ENCODE results near the gene TEX11. TPM values are rescaled to one million over a fixed set of nuclear protein-coding genes. Genes with fewer than 3 reads are reported as not detected.

The TEX11 gene
- total and polyA plus RNA-seq, 9 of the 15 experiments (the other 6 are each of a cell fraction or from before 2014, with no cell fraction given), result 0.27 to 1.1 (median 0.45) TPM

- TF ChIP-seq CREB1 (IDR thresholded peaks at IDR 0.05), result no peak
- TF ChIP-seq CREB1 (CRISPR knock-in tag; IDR thresholded peaks at IDR 0.05), result no peak
- no peak for TF ChIP-seq CHD4 (IDR thresholded peaks at IDR 0.05; ENCODE audit: insufficient read depth, insufficient replicate concordance, low read depth, low read length, poor library complexity, severe bottlenecking)
- TF ChIP-seq BMI1 (IDR thresholded peaks at IDR 0.05; ENCODE audit: low read length), result no peak
- TF ChIP-seq RAD21 (CRISPR knock-in tag; conservative IDR thresholded peaks at IDR 0.05 in 1 of 2, IDR thresholded peaks at IDR 0.05 in 1 of 2), result no peak
- TF ChIP-seq BRF2 (IDR thresholded peaks at IDR 0.05; ENCODE audit: borderline replicate concordance, insufficient read depth, insufficient read length), result no peak
- TF ChIP-seq ZNF280A (IDR thresholded peaks at IDR 0.05; ENCODE audit: low read depth, partially characterized antibody), result no peak
- no peak for TF ChIP-seq ZSCAN29 (IDR thresholded peaks at IDR 0.05)
- TF ChIP-seq PATZ1 (CRISPR knock-in tag; IDR thresholded peaks at IDR 0.05; ENCODE audit: borderline replicate concordance), result no peak
- TF ChIP-seq FOXM1 (IDR thresholded peaks at IDR 0.05; ENCODE audit: low read depth), result no peak
- TF ChIP-seq FOXM1 (CRISPR knock-in tag; IDR thresholded peaks at IDR 0.05; ENCODE audit: low read depth), result no peak
- no peak for TF ChIP-seq BCOR (IDR thresholded peaks at IDR 0.05)
These were observed 414.1 kb downstream of the TEX11 start (continued) for GRCh38 chrX:70494441-70494840.

Data from K562 (cell line).